Inflammatory macrophage (primary cell): Measurements from ENCODE around the gene BSND.
A peak's percentile ranks its signal among the peaks of the same experiment; 100 is the strongest.

Experiments used
- DNase-seq, 2 donors: peaks; one replicate each; pipeline ENCODE4 v3.0.0-alpha.2; 2020 to 2022

The BSND gene

GRCh38 chr1:55048453-55049270, 49.9 kb downstream of the BSND start:
- DNase-seq = no peak

- no peak for DNase-seq
Measured at GRCh38 chr1:55049271-55049913, 50.7 kb downstream of the BSND start.

- no peak for DNase-seq
Measured at GRCh38 chr1:55049914-55050278, 51.2 kb downstream of the BSND start.

GRCh38 chr1:55050283-55050682, 51.5 kb downstream of the BSND start:
- DNase-seq = no peak

- DNase-seq = no peak
Measured at GRCh38 chr1:55051169-55051568, 52.4 kb downstream of the BSND start.

- DNase-seq = no peak
Measured at GRCh38 chr1:55051621-55052020, 52.9 kb downstream of the BSND start.

- no peak for DNase-seq
Measured at GRCh38 chr1:55052221-55053142, 53.7 kb downstream of the BSND start.

GRCh38 chr1:55053265-55053954, 54.7 kb downstream of the BSND start:
- DNase-seq = peak; percentile 15 to 44

GRCh38 chr1:55054396-55054795, 55.7 kb downstream of the BSND start:
- DNase-seq = no peak

GRCh38 chr1:55055084-55055882, 56.5 kb downstream of the BSND start:
- no peak for DNase-seq

DNA sequence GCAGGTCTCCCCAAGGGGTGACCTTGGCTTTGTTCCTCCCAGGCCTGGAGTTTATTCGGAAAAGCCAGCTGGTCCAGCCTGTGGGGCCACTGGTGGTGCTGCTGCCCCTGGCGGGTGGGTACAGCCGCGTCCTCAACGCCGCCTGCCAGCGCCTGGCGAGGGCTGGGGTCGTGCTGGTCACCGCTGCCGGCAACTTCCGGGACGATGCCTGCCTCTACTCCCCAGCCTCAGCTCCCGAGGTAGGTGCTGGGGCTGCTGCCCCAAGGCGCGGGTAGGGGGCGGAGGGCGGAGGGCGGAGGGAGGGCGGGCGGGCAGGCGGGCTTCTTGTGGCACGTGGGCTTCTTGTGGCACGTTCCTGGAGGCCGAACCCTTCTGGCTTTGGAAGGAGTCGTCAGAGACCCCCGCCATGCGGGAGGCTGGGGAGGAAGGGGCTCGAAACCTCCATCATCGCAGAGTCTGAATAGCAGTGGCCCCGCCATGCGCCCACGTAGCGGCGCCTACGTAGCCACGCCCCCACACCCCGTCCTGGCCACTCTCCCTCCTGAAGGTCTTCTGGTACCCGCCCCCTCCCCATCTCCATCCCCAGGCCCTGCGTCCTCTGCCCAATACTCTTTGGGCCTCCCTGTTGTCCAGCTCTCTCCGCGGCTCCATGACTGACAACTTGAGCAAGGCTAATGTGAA, 57.4 kb downstream of the BSND start:
- no peak for DNase-seq

DNA sequence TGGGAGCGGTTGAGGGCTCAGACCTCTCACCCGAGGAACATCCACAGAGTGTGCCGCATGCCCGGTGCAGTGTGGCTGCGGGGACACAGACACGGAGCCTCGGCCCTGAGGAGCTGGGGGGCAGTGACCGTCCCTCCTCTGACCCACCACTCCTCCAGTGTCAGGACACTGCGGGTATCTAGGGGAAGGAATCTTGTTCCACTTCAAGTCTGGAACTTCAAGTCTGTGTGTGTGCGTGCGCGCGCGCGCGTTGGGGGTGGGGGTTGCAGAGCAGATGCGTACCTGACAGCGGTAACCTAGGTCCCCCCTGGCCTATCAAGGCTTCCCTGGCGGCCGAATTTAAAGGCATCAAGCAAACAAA, 57.9 kb downstream of the BSND start:
- no peak for DNase-seq

DNA sequence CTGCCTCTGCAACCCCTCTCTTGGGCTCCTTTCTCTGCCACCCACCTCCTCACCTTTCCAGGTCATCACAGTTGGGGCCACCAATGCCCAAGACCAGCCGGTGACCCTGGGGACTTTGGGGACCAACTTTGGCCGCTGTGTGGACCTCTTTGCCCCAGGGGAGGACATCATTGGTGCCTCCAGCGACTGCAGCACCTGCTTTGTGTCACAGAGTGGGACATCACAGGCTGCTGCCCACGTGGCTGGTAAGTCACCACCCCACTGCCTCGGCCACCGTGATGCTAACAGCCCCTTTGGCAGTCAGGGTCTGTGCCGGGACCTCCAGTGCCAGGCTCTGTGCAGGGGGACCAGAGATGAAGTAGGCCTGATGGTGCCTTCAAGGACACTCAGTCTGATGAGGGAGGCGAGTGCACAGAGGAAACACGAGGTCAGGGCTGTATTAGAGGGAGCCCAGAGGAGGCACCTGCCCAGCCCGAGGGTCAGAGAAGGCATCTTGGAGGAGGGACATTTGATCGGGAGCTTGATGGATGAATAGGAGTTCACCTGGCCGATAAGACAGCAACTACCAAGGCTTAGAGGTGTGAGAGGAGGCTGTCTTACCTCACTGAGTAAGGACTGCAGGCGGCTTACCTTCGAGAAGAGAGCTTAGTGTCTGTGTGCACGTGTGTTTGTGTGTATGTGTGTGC, 58.7 kb downstream of the BSND start:
- no peak for DNase-seq

- DNase-seq = no peak
Measured at GRCh38 chr1:55057956-55058298, 59.2 kb downstream of the BSND start.

DNA sequence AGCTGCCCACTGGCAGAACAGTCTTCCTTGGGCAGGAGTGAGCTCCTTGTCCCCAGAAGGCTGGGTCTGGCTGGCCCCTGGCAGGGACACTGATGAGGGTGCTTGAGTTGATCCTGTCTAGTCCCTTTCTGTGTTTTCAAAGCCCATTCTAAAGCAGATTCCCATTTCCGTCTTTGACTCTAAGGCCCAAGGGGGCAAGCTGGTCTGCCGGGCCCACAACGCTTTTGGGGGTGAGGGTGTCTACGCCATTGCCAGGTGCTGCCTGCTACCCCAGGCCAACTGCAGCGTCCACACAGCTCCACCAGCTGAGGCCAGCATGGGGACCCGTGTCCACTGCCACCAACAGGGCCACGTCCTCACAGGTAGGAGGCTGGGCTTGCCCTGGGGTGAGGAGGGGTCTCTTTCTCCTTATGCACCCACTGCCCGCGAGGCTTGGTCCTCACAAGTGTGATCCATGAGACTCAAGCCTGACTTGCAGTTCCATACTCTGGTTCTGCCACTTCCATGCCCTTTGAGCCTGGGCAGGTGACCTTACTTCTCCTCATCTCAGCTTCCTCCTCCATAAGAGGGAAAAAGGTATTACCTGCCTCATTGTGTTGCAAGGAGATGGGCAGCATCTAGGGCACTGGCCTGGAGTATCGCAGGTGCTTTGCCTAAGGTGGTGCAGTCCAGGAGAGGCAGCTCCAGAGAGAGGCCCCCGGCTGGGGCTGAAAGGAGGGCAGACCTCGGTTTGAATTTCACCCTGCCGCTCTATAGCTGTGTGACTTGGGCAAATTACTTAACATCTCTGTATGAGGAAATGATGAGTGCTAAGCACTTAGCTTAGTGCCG, 60.8 kb downstream of the BSND start:
- DNase-seq = no peak

GRCh38 chr1:55060133-55060999, 61.6 kb downstream of the BSND start:
- no peak for DNase-seq

- DNase-seq = no peak
Measured at GRCh38 chr1:55061000-55061705, 62.4 kb downstream of the BSND start.
